ENCODE results near the gene C11orf97. TPM values are rescaled to one million over a fixed set of nuclear protein-coding genes. Genes with fewer than 3 reads are reported as not detected.
"Not testable (repeated sequence)": the region's sequence is repeated elsewhere in the genome, so short reads cannot be mapped to it uniquely, and the experiment has no call there.

The C11orf97 gene
- total RNA-seq, 2 experiments from 2014 or later: not detected

DNA sequence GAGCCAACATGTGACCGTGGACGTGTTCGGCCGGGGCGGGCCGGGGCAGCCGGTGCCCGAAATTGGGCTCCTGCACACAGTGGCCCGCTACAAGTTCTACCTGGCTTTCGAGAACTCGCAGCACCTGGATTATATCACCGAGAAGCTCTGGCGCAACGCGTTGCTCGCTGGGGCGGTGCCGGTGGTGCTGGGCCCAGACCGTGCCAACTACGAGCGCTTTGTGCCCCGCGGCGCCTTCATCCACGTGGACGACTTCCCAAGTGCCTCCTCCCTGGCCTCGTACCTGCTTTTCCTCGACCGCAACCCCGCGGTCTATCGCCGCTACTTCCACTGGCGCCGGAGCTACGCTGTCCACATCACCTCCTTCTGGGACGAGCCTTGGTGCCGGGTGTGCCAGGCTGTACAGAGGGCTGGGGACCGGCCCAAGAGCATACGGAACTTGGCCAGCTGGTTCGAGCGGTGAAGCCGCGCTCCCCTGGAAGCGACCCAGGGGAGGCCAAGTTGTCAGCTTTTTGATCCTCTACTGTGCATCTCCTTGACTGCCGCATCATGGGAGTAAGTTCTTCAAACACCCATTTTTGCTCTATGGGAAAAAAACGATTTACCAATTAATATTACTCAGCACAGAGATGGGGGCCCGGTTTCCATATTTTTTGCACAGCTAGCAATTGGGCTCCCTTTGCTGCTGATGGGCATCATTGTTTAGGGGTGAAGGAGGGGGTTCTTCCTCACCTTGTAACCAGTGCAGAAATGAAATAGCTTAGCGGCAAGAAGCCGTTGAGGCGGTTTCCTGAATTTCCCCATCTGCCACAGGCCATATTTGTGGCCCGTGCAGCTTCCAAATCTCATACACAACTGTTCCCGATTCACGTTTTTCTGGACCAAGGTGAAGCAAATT is 33.3 kb downstream of the C11orf97 start:
- H3K4me1 Mint-ChIP-seq (ENCODE audit: low read depth): peaks cover 37% of the 10 kb centered on the region
- DNase-seq: no peak
- H3K36me3 Mint-ChIP-seq (ENCODE audit: low read depth): peaks cover 3% of the 10 kb centered on the region
- CTCF ChIA-PET: interaction anchor here (1.1 kb wide), 1 partner anchor 33 kb away, joined by 4 read pairs; the partner anchor contains the start of gene C11orf97
- H3K9me3 Mint-ChIP-seq: no peaks in the 10 kb centered on the region
- H3K27ac Mint-ChIP-seq: peak overlapping the region; percentile 39
- intact Hi-C loops (cut with micrococcal nuclease): loop anchor here (2.0 kb wide), 2 partner anchors 415 to 805 kb away; partner anchors contain the start of genes C11orf54 and TAF1D
- H3K4me3 Mint-ChIP-seq: peak overlapping the region; percentile 73
- no peaks in the 10 kb centered on the region for H3K27me3 Mint-ChIP-seq (ENCODE audit: low read depth)

DNA sequence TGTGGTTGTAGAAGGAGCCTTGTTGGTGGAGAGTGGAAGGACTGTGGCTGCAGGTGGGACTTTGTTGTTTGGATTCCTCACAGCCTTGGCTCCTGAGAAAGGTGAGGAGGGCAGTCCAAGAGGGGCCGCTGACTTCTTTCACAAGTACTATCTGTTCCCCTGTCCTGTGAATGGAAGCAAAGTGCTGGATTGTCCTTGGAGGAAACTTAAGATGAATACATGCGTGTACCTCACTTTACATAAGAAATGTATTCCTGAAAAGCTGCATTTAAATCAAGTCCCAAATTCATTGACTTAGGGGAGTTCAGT is 33.9 kb downstream of the C11orf97 start:
- H3K36me3 Mint-ChIP-seq (ENCODE audit: low read depth): peaks cover 4% of the 10 kb centered on the region
- H3K4me3 Mint-ChIP-seq: peak overlapping the region; percentile 73
- H3K9me3 Mint-ChIP-seq: no peaks in the 10 kb centered on the region
- no peak overlapping the region for H3K27ac Mint-ChIP-seq
- CTCF ChIA-PET: interaction anchor here (1.1 kb wide), 1 partner anchor 34 kb away, joined by 4 read pairs; the partner anchor contains the start of gene C11orf97
- no peak for DNase-seq
- H3K4me1 Mint-ChIP-seq (ENCODE audit: low read depth): peaks cover 39% of the 10 kb centered on the region
- intact Hi-C loops (cut with micrococcal nuclease): no loop called here
- no peaks in the 10 kb centered on the region for H3K27me3 Mint-ChIP-seq (ENCODE audit: low read depth)

DNA sequence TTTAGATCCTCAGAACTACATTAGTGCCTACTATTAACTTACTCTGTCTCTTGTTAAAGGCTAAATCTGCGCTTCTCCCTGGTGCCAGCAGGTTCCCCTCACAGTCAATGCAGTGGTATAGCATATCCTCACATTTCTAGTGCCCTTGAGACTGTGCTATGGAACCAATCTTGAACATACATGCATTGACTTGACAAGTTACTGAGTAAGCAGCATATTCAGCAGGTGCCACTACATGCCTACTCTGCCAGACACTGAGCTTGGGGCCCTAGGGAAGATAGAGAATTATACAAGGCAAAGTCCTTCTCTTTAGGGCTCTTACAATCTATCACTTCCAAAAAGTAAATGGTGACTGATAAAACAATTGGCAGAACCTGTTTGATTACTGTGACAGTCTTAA is 34.6 kb downstream of the C11orf97 start:
- H3K27ac Mint-ChIP-seq: no peak overlapping the region
- CTCF ChIA-PET: interaction anchor here (2.1 kb wide), 1 partner anchor 27 kb away, joined by 13 read pairs; no protein-coding TSS in a partner anchor
- no peak overlapping the region for H3K4me3 Mint-ChIP-seq
- H3K27me3 Mint-ChIP-seq (ENCODE audit: low read depth): no peaks in the 10 kb centered on the region
- peaks cover 39% of the 10 kb centered on the region for H3K4me1 Mint-ChIP-seq (ENCODE audit: low read depth)
- intact Hi-C loops (cut with micrococcal nuclease): no loop called here
- H3K36me3 Mint-ChIP-seq (ENCODE audit: low read depth): peaks cover 4% of the 10 kb centered on the region
- no peaks in the 10 kb centered on the region for H3K9me3 Mint-ChIP-seq
- DNase-seq: no peak

DNA sequence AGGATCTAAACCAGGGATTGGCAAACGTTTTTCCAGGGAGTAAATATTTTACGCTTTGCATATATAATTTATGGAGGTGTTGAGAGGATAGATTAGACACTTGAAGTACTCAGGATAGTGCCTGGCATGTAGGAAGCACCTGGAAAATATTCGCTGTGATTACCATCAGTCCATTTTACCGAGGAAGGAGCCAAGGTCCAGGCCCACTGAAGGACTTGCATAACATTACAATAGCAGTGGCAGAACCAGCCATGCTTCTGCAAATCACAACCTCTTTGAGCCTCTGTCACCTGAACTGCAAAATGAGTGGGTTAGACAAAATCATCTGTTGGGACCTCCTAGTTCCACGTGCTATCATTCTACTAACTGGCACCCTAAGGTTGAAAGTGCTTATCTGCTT is 36.9 kb downstream of the C11orf97 start:
- intact Hi-C loops (cut with micrococcal nuclease): no loop called here
- no peak overlapping the region for H3K27ac Mint-ChIP-seq

DNA sequence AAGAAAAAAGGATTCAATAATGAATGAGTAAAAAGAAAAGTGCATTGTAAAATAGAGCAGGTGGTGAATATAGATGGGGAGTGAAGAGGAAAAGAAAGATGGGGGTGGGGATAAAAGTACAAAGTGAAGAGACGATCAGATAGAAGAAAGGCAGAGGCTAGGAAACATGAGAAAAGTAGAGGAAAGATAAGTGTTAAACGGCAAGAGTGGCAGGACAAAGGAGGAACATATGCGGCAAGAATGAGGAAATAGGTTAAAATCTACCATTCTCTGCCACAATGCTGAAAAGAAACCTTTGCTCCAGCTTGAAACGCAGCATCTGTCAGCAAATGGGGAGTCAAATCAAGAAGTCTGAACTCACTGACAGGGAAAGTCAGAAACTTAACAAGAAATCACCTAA is 38.3 kb downstream of the C11orf97 start:
- intact Hi-C loops (cut with micrococcal nuclease): no loop called here
- DNase-seq: no peak
- H3K9me3 Mint-ChIP-seq: no peaks in the 10 kb centered on the region
- no peaks in the 10 kb centered on the region for H3K27me3 Mint-ChIP-seq (ENCODE audit: low read depth)
- H3K4me1 Mint-ChIP-seq (ENCODE audit: low read depth): peaks cover 22% of the 10 kb centered on the region
- H3K27ac Mint-ChIP-seq: no peak overlapping the region
- CTCF ChIA-PET: no interaction called here
- peaks cover 2% of the 10 kb centered on the region for H3K36me3 Mint-ChIP-seq (ENCODE audit: low read depth)
- H3K4me3 Mint-ChIP-seq: no peak overlapping the region

More for the DNA sequence above, 36.9 kb downstream of the C11orf97 start:
- peaks cover 29% of the 10 kb centered on the region for H3K4me1 Mint-ChIP-seq (ENCODE audit: low read depth)
- no peaks in the 10 kb centered on the region for H3K27me3 Mint-ChIP-seq (ENCODE audit: low read depth)
- no peak overlapping the region for H3K4me3 Mint-ChIP-seq
- CTCF ChIA-PET: interaction anchor here (2.1 kb wide), 1 partner anchor 29 kb away, joined by 13 read pairs; no protein-coding TSS in a partner anchor
- no peak for DNase-seq
- no peaks in the 10 kb centered on the region for H3K9me3 Mint-ChIP-seq
- peaks cover 4% of the 10 kb centered on the region for H3K36me3 Mint-ChIP-seq (ENCODE audit: low read depth)

DNA sequence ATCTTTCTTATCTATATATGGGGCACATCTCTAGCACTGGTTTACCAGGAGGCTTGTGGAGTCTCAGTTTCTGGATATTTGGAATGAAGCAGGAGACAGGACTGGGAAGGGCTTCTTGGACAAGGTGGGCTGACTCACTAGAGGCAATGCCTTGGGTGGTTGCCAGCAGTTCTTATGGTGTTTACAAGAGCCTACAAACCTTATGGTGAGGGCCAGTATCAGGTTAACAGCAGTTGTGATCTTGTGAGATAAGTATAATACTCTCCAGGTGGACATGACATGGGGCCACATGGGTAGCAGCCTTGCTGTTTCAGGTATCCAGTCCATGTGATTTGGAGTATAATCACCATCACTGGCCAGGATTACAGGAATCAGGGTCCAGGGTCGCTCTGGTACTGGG is 41.7 kb downstream of the C11orf97 start:
- Mint-ChIP-seq H3K27ac (no peak overlapping the region), H3K4me1 (ENCODE audit: low read depth) (peaks cover 7% of the 10 kb centered on the region), H3K27me3 (ENCODE audit: low read depth) (no peaks in the 10 kb centered on the region), H3K36me3 (ENCODE audit: low read depth) (peaks cover 1% of the 10 kb centered on the region), H3K4me3 (no peak overlapping the region), H3K9me3 (no peaks in the 10 kb centered on the region)
- intact Hi-C loops (cut with micrococcal nuclease): no loop called here
- DNase-seq: no peak
- CTCF ChIA-PET: interaction anchor here (1.2 kb wide), 1 partner anchor 16 kb away, joined by 3 read pairs; no protein-coding TSS in a partner anchor

DNA sequence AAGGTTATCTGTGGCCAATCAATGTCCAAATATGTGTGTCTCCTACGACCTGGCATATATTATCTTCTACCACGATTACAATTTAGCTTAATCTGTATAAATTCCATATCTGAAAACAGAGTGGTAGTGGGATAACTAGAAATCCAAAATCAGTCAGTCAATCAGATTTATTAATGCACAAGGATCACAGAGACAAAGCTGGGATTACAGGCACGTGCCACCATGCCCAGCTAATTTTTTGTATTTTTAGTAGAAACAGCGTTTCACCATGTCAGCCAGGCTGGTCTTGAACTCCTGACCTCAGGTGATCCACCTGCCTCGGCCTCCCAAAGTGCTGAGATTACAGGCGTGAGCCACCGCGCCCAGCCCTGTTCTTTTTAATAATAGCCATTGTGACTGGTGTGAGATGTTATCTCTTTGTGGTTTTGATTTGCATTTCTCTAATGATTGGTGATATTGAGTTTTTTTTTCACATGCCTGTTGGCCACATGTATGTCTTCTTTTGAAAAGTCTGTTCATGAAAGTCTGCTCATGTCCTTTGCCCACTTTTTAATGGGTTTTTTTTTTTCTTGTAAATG is 43.6 kb downstream of the C11orf97 start:
- H3K27me3 Mint-ChIP-seq (ENCODE audit: low read depth); DNase-seq; H3K4me1 Mint-ChIP-seq (ENCODE audit: low read depth); H3K9me3 Mint-ChIP-seq; H3K4me3 Mint-ChIP-seq; CTCF ChIA-PET; H3K27ac Mint-ChIP-seq; H3K36me3 Mint-ChIP-seq (ENCODE audit: low read depth); intact Hi-C loops (cut with micrococcal nuclease): not testable (repeated sequence)

DNA sequence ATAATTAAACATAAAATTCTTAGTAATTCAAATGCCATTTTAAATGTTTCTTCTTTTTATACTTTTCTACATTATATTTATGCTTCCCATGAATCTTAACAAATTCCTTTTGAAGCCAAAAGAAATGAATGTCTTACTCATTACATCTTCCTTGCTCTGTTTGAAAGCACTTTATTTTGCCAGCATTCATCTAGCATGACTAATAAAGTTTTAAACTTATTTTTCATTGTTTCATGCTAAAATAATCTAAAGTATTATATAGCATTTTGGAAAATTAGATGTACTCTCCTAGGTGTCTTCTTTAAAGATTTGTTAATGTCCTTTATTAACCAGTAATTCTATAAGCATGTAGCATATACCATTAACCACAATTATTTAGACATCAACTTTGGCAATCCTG is 45.2 kb downstream of the C11orf97 start:
- Mint-ChIP-seq H3K9me3 (no peaks in the 10 kb centered on the region), H3K36me3 (ENCODE audit: low read depth) (no peaks in the 10 kb centered on the region), H3K27ac (no peak overlapping the region), H3K4me3 (no peak overlapping the region), H3K4me1 (ENCODE audit: low read depth) (no peaks in the 10 kb centered on the region), H3K27me3 (ENCODE audit: low read depth) (no peaks in the 10 kb centered on the region)
- no peak for DNase-seq
- CTCF ChIA-PET: no interaction called here
- intact Hi-C loops (cut with micrococcal nuclease): no loop called here

DNA sequence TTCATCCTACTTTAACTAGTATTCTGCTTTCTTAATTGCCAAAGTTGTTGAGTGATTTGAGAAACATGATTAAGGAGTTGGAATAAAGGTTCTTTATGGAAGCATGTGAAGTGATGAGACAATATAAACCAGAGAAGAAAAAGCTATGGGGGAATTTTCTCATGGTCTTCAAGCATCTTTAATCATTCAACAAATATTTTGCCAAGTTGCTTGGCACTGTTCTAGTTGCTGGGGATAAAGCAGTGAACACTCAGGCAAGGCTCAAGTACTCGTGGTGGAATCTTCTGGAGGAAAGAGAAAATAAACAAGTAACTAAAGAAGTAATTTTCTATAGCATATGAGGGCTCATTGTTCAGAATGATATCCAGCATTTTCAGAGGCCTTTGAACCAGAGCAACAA is 45.7 kb downstream of the C11orf97 start:
- Mint-ChIP-seq H3K27ac (no peak overlapping the region), H3K36me3 (ENCODE audit: low read depth) (no peaks in the 10 kb centered on the region), H3K4me3 (no peak overlapping the region), H3K9me3 (no peaks in the 10 kb centered on the region), H3K4me1 (ENCODE audit: low read depth) (no peaks in the 10 kb centered on the region), H3K27me3 (ENCODE audit: low read depth) (no peaks in the 10 kb centered on the region)
- CTCF ChIA-PET: no interaction called here
- intact Hi-C loops (cut with micrococcal nuclease): no loop called here
- DNase-seq: no peak

DNA sequence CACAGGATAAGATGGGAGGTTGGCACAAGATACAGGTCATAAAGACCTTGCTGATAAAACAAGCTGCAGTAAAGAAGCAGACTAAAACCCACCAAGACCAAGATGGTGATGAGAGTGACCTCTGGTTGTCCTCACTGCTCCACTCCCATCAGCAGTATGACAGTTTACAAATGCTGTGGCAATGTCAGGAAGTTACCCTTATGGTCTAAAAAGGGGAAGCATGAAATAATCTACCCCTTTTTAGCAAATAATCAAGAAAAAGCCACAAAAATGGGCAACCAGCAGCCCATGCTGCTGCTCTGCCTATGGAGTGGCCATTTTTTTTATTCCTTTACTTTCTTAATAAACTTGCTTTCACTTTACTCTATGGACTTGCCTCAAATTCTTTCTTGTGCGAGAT is 46.2 kb downstream of the C11orf97 start:
- Mint-ChIP-seq H3K9me3 (no peaks in the 10 kb centered on the region), H3K4me1 (ENCODE audit: low read depth) (no peaks in the 10 kb centered on the region), H3K27ac (no peak overlapping the region), H3K27me3 (ENCODE audit: low read depth) (no peaks in the 10 kb centered on the region), H3K4me3 (no peak overlapping the region), H3K36me3 (ENCODE audit: low read depth) (no peaks in the 10 kb centered on the region)
- intact Hi-C loops (cut with micrococcal nuclease): no loop called here
- CTCF ChIA-PET: no interaction called here
- no peak for DNase-seq

DNA sequence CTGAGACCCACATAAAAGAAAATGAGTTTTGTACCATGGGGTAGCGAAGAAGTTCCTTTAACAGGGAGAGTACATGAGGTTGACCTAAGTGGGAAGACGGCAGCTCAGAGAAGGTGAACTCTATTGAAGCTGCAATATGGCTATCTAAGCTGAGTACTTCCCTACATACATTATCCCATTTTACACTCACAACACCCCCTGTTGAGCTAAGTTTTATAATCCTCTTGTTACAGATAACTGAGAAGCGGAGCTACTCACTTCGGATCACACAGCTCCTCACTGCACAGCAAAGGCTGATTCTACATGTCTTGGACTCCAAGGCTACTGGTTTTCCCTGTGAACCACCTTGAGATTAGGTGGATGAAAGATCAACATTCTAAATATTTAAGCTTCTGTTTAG is 46.7 kb downstream of the C11orf97 start:
- intact Hi-C loops (cut with micrococcal nuclease): no loop called here
- Mint-ChIP-seq H3K4me3 (no peak overlapping the region), H3K27ac (no peak overlapping the region), H3K4me1 (ENCODE audit: low read depth) (no peaks in the 10 kb centered on the region), H3K27me3 (ENCODE audit: low read depth) (no peaks in the 10 kb centered on the region), H3K9me3 (no peaks in the 10 kb centered on the region), H3K36me3 (ENCODE audit: low read depth) (no peaks in the 10 kb centered on the region)
- no peak for DNase-seq
- CTCF ChIA-PET: no interaction called here

DNA sequence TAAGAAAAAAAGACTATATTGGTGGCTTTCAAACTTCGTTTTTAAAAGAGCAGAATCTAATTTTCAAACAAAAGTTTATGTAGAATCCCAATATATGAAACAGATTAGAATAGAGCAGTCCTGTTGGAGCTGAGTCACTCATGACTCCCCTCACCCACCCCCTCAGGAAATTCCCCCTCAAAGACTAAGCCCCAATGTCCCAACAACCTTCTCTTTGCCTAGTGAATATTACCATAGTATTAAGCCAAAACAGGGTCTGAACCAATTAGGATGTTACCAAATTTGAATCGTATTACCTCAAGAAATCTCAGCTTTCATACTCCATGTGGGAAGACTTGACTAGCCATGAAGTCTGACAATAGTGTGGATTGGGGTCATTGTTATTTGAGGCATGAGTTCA is 47.1 kb downstream of the C11orf97 start:
- DNase-seq: no peak
- Mint-ChIP-seq H3K27ac (no peak overlapping the region), H3K9me3 (no peaks in the 10 kb centered on the region), H3K4me3 (no peak overlapping the region), H3K27me3 (ENCODE audit: low read depth) (no peaks in the 10 kb centered on the region), H3K4me1 (ENCODE audit: low read depth) (no peaks in the 10 kb centered on the region), H3K36me3 (ENCODE audit: low read depth) (no peaks in the 10 kb centered on the region)
- intact Hi-C loops (cut with micrococcal nuclease): no loop called here
- CTCF ChIA-PET: no interaction called here

DNA sequence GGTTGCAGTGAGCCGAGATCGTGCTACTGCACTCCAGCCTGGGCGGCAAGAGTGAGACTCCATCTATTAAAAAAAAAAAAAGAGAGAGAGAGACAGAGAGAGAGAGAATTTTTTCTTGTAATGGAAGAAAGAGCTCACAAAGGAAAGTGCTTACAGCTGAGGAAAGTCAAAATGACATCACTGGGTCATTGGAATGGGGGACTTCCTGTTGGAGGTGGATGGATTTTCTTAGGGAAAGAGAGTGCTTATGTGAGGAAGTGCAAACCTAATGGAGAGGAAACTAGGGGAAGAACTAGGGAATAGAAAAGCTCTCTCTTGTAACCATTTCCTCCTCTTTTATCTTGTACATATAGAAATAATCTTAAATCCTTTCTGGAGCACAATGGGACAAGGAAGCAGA is 48.6 kb downstream of the C11orf97 start:
- CTCF ChIA-PET: no interaction called here
- Mint-ChIP-seq H3K36me3 (ENCODE audit: low read depth) (no peaks in the 10 kb centered on the region), H3K4me3 (no peak overlapping the region), H3K27me3 (ENCODE audit: low read depth) (no peaks in the 10 kb centered on the region), H3K9me3 (no peaks in the 10 kb centered on the region), H3K4me1 (ENCODE audit: low read depth) (no peaks in the 10 kb centered on the region), H3K27ac (no peak overlapping the region)
- DNase-seq: no peak
- intact Hi-C loops (cut with micrococcal nuclease): no loop called here

Measured in activated naive CD4-positive, alpha-beta T cell treated with anti-CD3 and anti-CD28 coated beads for 36 hours (primary cell).